ENCODE data around the gene ARL2. TPM values are rescaled to one million over a fixed set of nuclear protein-coding genes. Genes with fewer than 3 reads are reported as not detected.

The ARL2 gene
- total and polyA plus RNA-seq, 2 donors (not counting 3 experiments of a cell fraction or from before 2014, with no cell fraction given), result 109 to 259 TPM

- no peaks in the 10 kb centered on the region for H3K9me3 ChIP-seq (replicated peaks; ENCODE audit: control insufficient read depth, insufficient read depth, low read length)
- no peak for TF ChIP-seq FOS (IDR thresholded peaks at IDR 0.05; ENCODE audit: borderline replicate concordance, insufficient read depth, low read length)
- H3K79me2 ChIP-seq (ENCODE audit: control insufficient read depth, insufficient read depth, low read length), result peaks cover 2% of the 10 kb centered on the region
- no peak for FAIRE-seq
- H3K9me1 ChIP-seq (replicated peaks; ENCODE audit: control insufficient read depth, extremely low read depth, insufficient read depth, low read length), result no peaks in the 10 kb centered on the region
- no peaks in the 10 kb centered on the region for H3K27me3 ChIP-seq (ENCODE audit: control insufficient read depth in 2 of 2, insufficient read depth in 2 of 2, low read length in 2 of 2)
- H3K4me1 ChIP-seq (ENCODE audit: control insufficient read depth, extremely low read depth, insufficient read depth, low read length), result peaks cover 4% of the 10 kb centered on the region
- peak overlapping the region; percentile 88 for H2AFZ ChIP-seq (ENCODE audit: low read depth, low read length)
- peak overlapping the region; percentile 32 to 84 (median 59) for H3K4me3 ChIP-seq (replicated peaks in 1 of 3; ENCODE audit: insufficient read depth in 1 of 3, low read depth in 1 of 3, low read length in 3 of 3)
- H4K20me1 ChIP-seq (replicated peaks; ENCODE audit: control insufficient read depth, extremely low read depth, insufficient read depth, low read length), result no peaks in the 10 kb centered on the region
- BruUV-seq (replicated peaks), result TSS peak; percentile 33
- dilution Hi-C loops (cut with MboI; ENCODE audit: extremely low pct_ligation_motif_present, low sequenced_read_pairs) (no loop called here), intact Hi-C loops (cut with micrococcal nuclease) (loop anchor here (1.0 to 5.0 kb wide), 6 partner anchors 13 to 211 kb away; partner anchors contain the start of genes ATG2A, MAP4K2, SNX15 and VPS51)
- POLR2A ChIA-PET, result interaction anchor here (1.0 to 1.2 kb wide), 2 partner anchors 18 to 27 kb away, joined by 3 read pairs; partner anchors contain the start of genes BATF2 and SAC3D1
- peaks cover 0 to under 1% of the 10 kb centered on the region in 2 experiments for H3K36me3 ChIP-seq (ENCODE audit: control insufficient read depth in 2 of 2, extremely low read depth in 1 of 2, insufficient read depth in 2 of 2, low read length in 2 of 2)
- peak overlapping the region; percentile 80 for H3K4me2 ChIP-seq (ENCODE audit: insufficient read depth, low read length)
- H3K27ac ChIP-seq (ENCODE audit: insufficient read depth, low read depth, low read length), result peak overlapping the region; percentile 87
- DNase-seq (ENCODE audit: low read depth, low spot score), result no peak
- CTCF ChIA-PET, result interaction anchor here (0.6 to 6.0 kb wide), 27 partner anchors 10 to 181 kb away, joined by 3 to 40 read pairs (median 4); partner anchors contain the start of genes ATG2A, BATF2, CDC42BPG and MAJIN
- H3K9ac ChIP-seq (replicated peaks; ENCODE audit: extremely low read depth, insufficient read depth, low read length), result peak overlapping the region; percentile 89
Observed at GRCh38 chr11:65014726-65015227, 817 bp downstream of the ARL2 start.

DNA sequence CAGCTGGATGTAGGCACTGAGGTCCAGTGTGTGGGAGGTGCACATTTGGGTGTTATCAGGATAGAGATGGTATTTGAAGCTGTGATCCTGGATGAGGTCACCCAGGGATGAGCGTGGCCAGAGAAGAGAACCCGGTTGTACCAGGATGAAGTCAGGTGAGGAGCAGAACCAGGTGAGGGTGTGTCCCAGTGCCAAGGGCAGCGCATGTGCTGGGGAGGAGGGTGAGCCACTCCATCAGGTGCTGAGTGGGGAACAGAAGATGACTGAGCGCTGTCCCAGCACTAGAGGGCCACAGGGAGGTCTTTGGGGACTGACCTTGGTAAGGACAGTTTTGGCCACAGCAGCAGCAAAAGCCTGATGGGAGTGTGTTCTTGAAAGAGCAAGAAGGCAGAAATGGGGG is 2.7 kb downstream of the ARL2 start:
- no TSS peak for BruUV-seq (replicated peaks)
- FAIRE-seq (no peak), DNase-seq (ENCODE audit: low read depth, low spot score) (no peak)
- CTCF ChIA-PET, result no interaction called here
- no peak for TF ChIP-seq GATA2 (IDR thresholded peaks at IDR 0.05; ENCODE audit: insufficient read depth, insufficient read length, low read depth, low read length)
- no peak for TF ChIP-seq JUN (IDR thresholded peaks at IDR 0.05; ENCODE audit: borderline replicate concordance, insufficient read depth, insufficient read length, low read depth)
- POLR2A ChIA-PET, result no interaction called here
- Histone ChIP-seq H3K4me1 (ENCODE audit: control insufficient read depth, extremely low read depth, insufficient read depth, low read length) (peaks cover 4% of the 10 kb centered on the region), H4K20me1 (replicated peaks; ENCODE audit: control insufficient read depth, extremely low read depth, insufficient read depth, low read length) (no peaks in the 10 kb centered on the region), H3K36me3 (ENCODE audit: control insufficient read depth in 2 of 2, extremely low read depth in 1 of 2, insufficient read depth in 2 of 2, low read length in 2 of 2) (peaks cover 0 to 4% of the 10 kb centered on the region in 2 experiments), H3K9ac (replicated peaks; ENCODE audit: extremely low read depth, insufficient read depth, low read length) (no peak overlapping the region), H3K27ac (ENCODE audit: insufficient read depth, low read depth, low read length) (no peak overlapping the region), H3K4me3 (replicated peaks in 1 of 3; ENCODE audit: insufficient read depth in 1 of 3, low read depth in 1 of 3, low read length in 3 of 3) (no peak overlapping the region), H3K9me3 (replicated peaks; ENCODE audit: control insufficient read depth, insufficient read depth, low read length) (no peaks in the 10 kb centered on the region), H3K79me2 (ENCODE audit: control insufficient read depth, insufficient read depth, low read length) (peaks cover 2% of the 10 kb centered on the region), H3K4me2 (ENCODE audit: insufficient read depth, low read length) (no peak overlapping the region), H3K9me1 (replicated peaks; ENCODE audit: control insufficient read depth, extremely low read depth, insufficient read depth, low read length) (no peaks in the 10 kb centered on the region), H3K27me3 (ENCODE audit: control insufficient read depth in 2 of 2, insufficient read depth in 2 of 2, low read length in 2 of 2) (no peaks in the 10 kb centered on the region), H2AFZ (ENCODE audit: low read depth, low read length) (no peak overlapping the region)
- dilution Hi-C loops (cut with MboI; ENCODE audit: extremely low pct_ligation_motif_present, low sequenced_read_pairs) (no loop called here), intact Hi-C loops (cut with micrococcal nuclease) (no loop called here)
